ENCODE measurements around the gene MPEG1. TPM values are rescaled to one million over a fixed set of nuclear protein-coding genes. Genes with fewer than 3 reads are reported as not detected.

Gene MPEG1
- total RNA-seq, 1 experiment from 2014 or later: not detected

- Mint-ChIP-seq H3K36me3 (ENCODE audit: insufficient read depth in 1 of 3, low read depth in 3 of 3) (peaks cover 5 to 31% (median 22%) of the 10 kb centered on the region in 3 experiments; a peak in 5 of 7 replicates), H3K9me3 (peaks cover 6 to 10% of the 10 kb centered on the region in 2 experiments; a peak in 3 of 5 replicates), H3K27me3 (ENCODE audit: low read depth) (no peaks in the 10 kb centered on the region; the same call in 1 of the 2 replicates), H3K27ac (no peak overlapping the region), H3K4me1 (peaks cover 18 to 37% of the 10 kb centered on the region in 2 experiments), H3K4me3 (no peak overlapping the region)
- H3K18ac ChIP-seq (ENCODE audit: insufficient read length, low read depth, low read length): no peak overlapping the region
- no CpG with 5 or more reads among the region's 1 CpG for WGBS (ENCODE audit: extremely low coverage, insufficient read length, low lambda C conversion rate)
- no peak for DNase-seq
- H3K27ac ChIP-seq (ENCODE audit: insufficient read length, low read depth, low read length): no peak overlapping the region
- no peak overlapping the region for H4K8ac ChIP-seq (replicated peaks; ENCODE audit: insufficient read length, low read depth, low read length)
- no peak overlapping the region for H2BK120ac ChIP-seq (ENCODE audit: low read depth, low read length, poor library complexity, severe bottlenecking)
- peaks cover 6% of the 10 kb centered on the region for H3K79me1 ChIP-seq (ENCODE audit: insufficient read depth, low read depth, low read length, poor library complexity, severe bottlenecking)
- no peak overlapping the region for H2BK5ac ChIP-seq (ENCODE audit: insufficient read length, low read length)
- no peaks in the 10 kb centered on the region for H4K20me1 ChIP-seq (ENCODE audit: control insufficient read depth, insufficient read depth, insufficient read length)
- no peaks in the 10 kb centered on the region for H3K79me2 ChIP-seq (ENCODE audit: insufficient read depth, low read length)
- H3K9ac ChIP-seq (ENCODE audit: extremely low read depth, insufficient read length, low read length): no peak overlapping the region
- TF ChIP-seq CTCF (conservative IDR thresholded peaks at IDR 0.05): no peak
- no peaks in the 10 kb centered on the region; the same call in 1 of the 2 replicates for H3K4me1 ChIP-seq (ENCODE audit: insufficient read depth, low read length)
- no peak overlapping the region for H4K5ac ChIP-seq (ENCODE audit: insufficient read length, low read depth, low read length)
- H2BK15ac ChIP-seq (ENCODE audit: low read depth, low read length): no peak overlapping the region
- H3K14ac ChIP-seq (ENCODE audit: insufficient read depth, low read length): no peak overlapping the region
- H4K91ac ChIP-seq (ENCODE audit: insufficient read length, low read depth, low read length): no peak overlapping the region
- H2AFZ ChIP-seq (ENCODE audit: low read length): no peak overlapping the region
- H3K4me2 ChIP-seq (ENCODE audit: insufficient read depth, insufficient read length, low read length): no peak overlapping the region
- no peak overlapping the region for H2AK5ac ChIP-seq (ENCODE audit: insufficient read length, low read length)
- H2BK12ac ChIP-seq (ENCODE audit: insufficient read length, low read depth, low read length): no peak overlapping the region
- H3K23me2 ChIP-seq (ENCODE audit: insufficient read length, low read depth, low read length, poor library complexity, severe bottlenecking): no peaks in the 10 kb centered on the region
- H2BK20ac ChIP-seq (ENCODE audit: low read depth, low read length, poor library complexity, severe bottlenecking): no peak overlapping the region
- no peaks in the 10 kb centered on the region for H3K9me3 ChIP-seq (ENCODE audit: control insufficient read depth, low read depth, low read length)
- no peak overlapping the region for H3K23ac ChIP-seq (ENCODE audit: insufficient read length, low read depth, low read length)
- H3K56ac ChIP-seq (ENCODE audit: insufficient read length, low read depth, low read length): no peak overlapping the region
- H3K4ac ChIP-seq (ENCODE audit: low read depth, low read length): no peak overlapping the region
- H3K27me3 ChIP-seq (ENCODE audit: insufficient read depth, low read length): no peaks in the 10 kb centered on the region
- no peak overlapping the region for H3T11ph ChIP-seq (ENCODE audit: low read length)
These were observed 29.0 kb downstream of the MPEG1 start for GRCh38 chr11:59183771-59184170.
